H9 (cell line): ENCODE measurements around the gene TMEM235. TPM values are rescaled to one million over a fixed set of nuclear protein-coding genes. Genes with fewer than 3 reads are reported as not detected.

ENCODE experiments used
- DNase-seq: peaks from one replicate; pipeline ENCODE4 v3.0.0-alpha.2; 2017
- H2AFZ ChIP-seq: one replicate; pipeline ENCODE4 v1.6.1; 2013; ENCODE audit warnings: mild to moderate bottlenecking, low read length, control low read depth, moderate library complexity
- H2AK5ac ChIP-seq: 2 replicates; pipeline ENCODE4 v1.6.1; 2013; ENCODE audit warnings: low read length, control low read depth, mixed read lengths; ENCODE audit not compliant: insufficient read length
- H2BK120ac ChIP-seq: one replicate; pipeline ENCODE4 v1.6.1; 2013; ENCODE audit warnings: low read depth, mild to moderate bottlenecking, low read length, control low read depth, inconsistent platforms; ENCODE audit not compliant: poor library complexity, severe bottlenecking
- H2BK12ac ChIP-seq: 2 replicates; pipeline ENCODE4 v1.6.1; 2013; ENCODE audit warnings: low read length, control low read depth, mixed read lengths, low read depth; ENCODE audit not compliant: insufficient read length
- H2BK15ac ChIP-seq: 2 replicates; pipeline ENCODE4 v1.6.1; 2013; ENCODE audit warnings: low read depth, low read length, control low read depth
- H2BK20ac ChIP-seq: one replicate; pipeline ENCODE4 v1.6.1; 2013; ENCODE audit warnings: low read depth, mild to moderate bottlenecking, low read length, control low read depth, inconsistent platforms; ENCODE audit not compliant: poor library complexity, severe bottlenecking
- H2BK5ac ChIP-seq: 2 replicates; pipeline ENCODE4 v1.6.1; 2013; ENCODE audit warnings: low read length, control low read depth, mixed read lengths; ENCODE audit not compliant: insufficient read length
- H3K14ac ChIP-seq: 2 replicates; pipeline ENCODE4 v1.6.1; 2013; ENCODE audit warnings: low read length, control low read depth; ENCODE audit not compliant: insufficient read depth
- H3K18ac ChIP-seq: 2 replicates; pipeline ENCODE4 v1.6.1; 2013; ENCODE audit warnings: low read depth, mild to moderate bottlenecking, mixed read lengths, low read length, control low read depth; ENCODE audit not compliant: insufficient read length
- H3K23ac ChIP-seq: 2 replicates; pipeline ENCODE4 v1.6.1; 2013; ENCODE audit warnings: low read length, control low read depth, mixed read lengths, low read depth; ENCODE audit not compliant: insufficient read length
- H3K23me2 ChIP-seq: 2 replicates; pipeline ENCODE4 v1.6.1; 2013; ENCODE audit warnings: low read depth, mild to moderate bottlenecking, mixed read lengths, low read length, control low read depth; ENCODE audit not compliant: insufficient read length, poor library complexity, severe bottlenecking
- H3K27ac ChIP-seq: 2 replicates; pipeline ENCODE4 v1.5.1; 2013; ENCODE audit warnings: low read length, control low read depth, mixed read lengths, low read depth; ENCODE audit not compliant: insufficient read length
- H3K27me3 ChIP-seq: 2 replicates; pipeline ENCODE4 v1.6.1; 2013; ENCODE audit warnings: low read length, control low read depth, inconsistent platforms; ENCODE audit not compliant: insufficient read depth
- H3K4ac ChIP-seq: 2 replicates; pipeline ENCODE4 v1.6.1; 2013; ENCODE audit warnings: low read depth, mild to moderate bottlenecking, control low read depth, inconsistent platforms, low read length, moderate library complexity
- H3K4me1 ChIP-seq: 2 replicates; pipeline ENCODE4 v1.6.1; 2013; ENCODE audit warnings: low read length, control low read depth, inconsistent platforms; ENCODE audit not compliant: insufficient read depth
- H3K4me2 ChIP-seq: 2 replicates; pipeline ENCODE4 v1.6.1; 2013; ENCODE audit warnings: low read length, control low read depth, mixed read lengths; ENCODE audit not compliant: insufficient read length, insufficient read depth
- H3K56ac ChIP-seq: 2 replicates; pipeline ENCODE4 v1.6.1; 2013; ENCODE audit warnings: low read depth, mild to moderate bottlenecking, mixed read lengths, low read length, control low read depth; ENCODE audit not compliant: insufficient read length
- H3K79me1 ChIP-seq: 2 replicates; pipeline ENCODE4 v1.6.1; 2013; ENCODE audit warnings: low read depth, mild to moderate bottlenecking, moderate library complexity, low read length, control low read depth, inconsistent platforms; ENCODE audit not compliant: insufficient read depth, poor library complexity, severe bottlenecking
- H3K79me2 ChIP-seq: 2 replicates; pipeline ENCODE4 v1.6.1; 2013; ENCODE audit warnings: low read length, control low read depth, inconsistent platforms; ENCODE audit not compliant: insufficient read depth
- H3K9ac ChIP-seq: 2 replicates; pipeline ENCODE4 v1.6.1; 2013; ENCODE audit warnings: low read length, control low read depth, mixed read lengths; ENCODE audit not compliant: insufficient read length; ENCODE audit errors: extremely low read depth
- H3K9me3 ChIP-seq: one replicate; pipeline ENCODE4 v1.6.1; 2013; ENCODE audit warnings: low read depth, low read length, inconsistent platforms; ENCODE audit not compliant: control insufficient read depth
- H3T11ph ChIP-seq: one replicate; pipeline ENCODE4 v1.6.1; 2013; ENCODE audit warnings: mild to moderate bottlenecking, low read length, control low read depth, inconsistent platforms
- H4K20me1 ChIP-seq: one replicate; pipeline ENCODE4 v1.6.1; 2013; ENCODE audit not compliant: control insufficient read depth, insufficient read length, insufficient read depth
- H4K5ac ChIP-seq: 2 replicates; pipeline ENCODE4 v1.6.1; 2013; ENCODE audit warnings: low read depth, mild to moderate bottlenecking, mixed read lengths, low read length, control low read depth; ENCODE audit not compliant: insufficient read length
- H4K8ac ChIP-seq: replicated peaks from 2 replicates; pipeline ENCODE4 v1.6.1; 2013; ENCODE audit warnings: low read length, control low read depth, mixed read lengths, low read depth; ENCODE audit not compliant: insufficient read length
- H4K91ac ChIP-seq: 2 replicates; pipeline ENCODE4 v1.6.1; 2013; ENCODE audit warnings: low read depth, mild to moderate bottlenecking, moderate library complexity, mixed read lengths, low read length, control low read depth; ENCODE audit not compliant: insufficient read length
- H3K27ac Mint-ChIP-seq, 3 experiments: 2 replicates in 2 of 3; 3 replicates in 1 of 3; pipeline ENCODE4 v1.8.0; 2020 to 2021; ENCODE audit warnings: mixed read lengths in 3 of 3, mild to moderate bottlenecking in 1 of 3, moderate library complexity in 1 of 3
- H3K27me3 Mint-ChIP-seq: 2 replicates; pipeline ENCODE4 v1.8.0; 2021; ENCODE audit warnings: low read depth, mild to moderate bottlenecking, moderate library complexity, mixed read lengths
- H3K36me3 Mint-ChIP-seq, 3 experiments: 2 replicates in 2 of 3; 3 replicates in 1 of 3; pipeline ENCODE4 v1.8.0; 2020 to 2021; ENCODE audit warnings: low read depth in 3 of 3, mixed read lengths in 3 of 3; ENCODE audit not compliant: insufficient read depth in 1 of 3
- H3K4me1 Mint-ChIP-seq, 2 experiments: 2 replicates each; pipeline ENCODE4 v1.8.0; 2020; ENCODE audit warnings: mixed read lengths in 2 of 2
- H3K4me3 Mint-ChIP-seq, 2 experiments: 2 replicates in 1 of 2; 3 replicates in 1 of 2; pipeline ENCODE4 v1.8.0; 2020 to 2021; ENCODE audit warnings: mild to moderate bottlenecking in 2 of 2, mixed read lengths in 2 of 2, moderate library complexity in 1 of 2
- H3K9me3 Mint-ChIP-seq, 2 experiments: 2 replicates in 1 of 2; 3 replicates in 1 of 2; pipeline ENCODE4 v1.8.0; 2020; ENCODE audit warnings: mild to moderate bottlenecking in 2 of 2, mixed read lengths in 2 of 2, moderate library complexity in 1 of 2
- CTCF ChIP-seq: fragments of 200-600 bp; sonication (generic); conservative IDR thresholded peaks from 3 replicates; pipeline ENCODE4 v1.8.0; 2021; ENCODE audit warnings: antibody characterized with exemption, mild to moderate bottlenecking
- WGBS: extraction: QIAGEN DNeasy Blood & Tissue Kit; methylation state at CpG from one replicate; pipeline ENCODE4 v1.1.7; 2013; ENCODE audit warnings: missing lambda C conversion rate, low lambda C conversion rate, mixed read lengths; ENCODE audit not compliant: insufficient read length; ENCODE audit errors: extremely low coverage; 5-methylcytosine and 5-hydroxymethylcytosine counted together
- total RNA-seq: library from RNA; stranded (reverse); gene quantifications from 2 replicates; pipeline ENCODE4 v1.2.1, GENCODE V29; 2021

Gene TMEM235
- total RNA-seq, 1 experiment from 2014 or later = 0.28 TPM

- H2AFZ ChIP-seq = no peak overlapping the region
Measured at GRCh38 chr17:78241277-78242023, 10.0 kb downstream of the TMEM235 start.

More at GRCh38 chr17:78241277-78242023, 10.0 kb downstream of the TMEM235 start:
- no peak overlapping the region for H3K18ac ChIP-seq
- no peak overlapping the region for H4K5ac ChIP-seq
- H3K14ac ChIP-seq = no peak overlapping the region
- no peak overlapping the region for H3K23ac ChIP-seq
- H4K91ac ChIP-seq = no peak overlapping the region
- H2BK15ac ChIP-seq = no peak overlapping the region
- no peak overlapping the region for H3T11ph ChIP-seq
- no peaks in the 10 kb centered on the region for H3K79me1 ChIP-seq
- H2BK120ac ChIP-seq = no peak overlapping the region
- H3K27ac ChIP-seq = no peak overlapping the region
- TF ChIP-seq CTCF = no peak
- no peaks in the 10 kb centered on the region for H3K23me2 ChIP-seq
- no peak overlapping the region for H2BK20ac ChIP-seq
- H2BK5ac ChIP-seq = no peak overlapping the region
- no CpG with 5 or more reads among the region's 13 CpGs for WGBS
- no peaks in the 10 kb centered on the region for H3K4me1 ChIP-seq
- H3K27me3 ChIP-seq = no peaks in the 10 kb centered on the region
- H3K56ac ChIP-seq = no peak overlapping the region
- H3K4me3 Mint-ChIP-seq = no peak overlapping the region
- no peaks in the 10 kb centered on the region for H4K20me1 ChIP-seq
- H3K9me3 Mint-ChIP-seq = peaks cover 4 to 10% of the 10 kb centered on the region in 2 experiments
- peaks cover 2% of the 10 kb centered on the region; the same call in 1 of the 2 replicates for H3K27me3 Mint-ChIP-seq
- H3K27ac Mint-ChIP-seq = peak overlapping the region in 1 of 3 experiments; percentile 57; a peak in 1 of 7 replicates
- H2BK12ac ChIP-seq = no peak overlapping the region
- peak; percentile 83 for DNase-seq
- peaks cover 2 to 5% (median 3%) of the 10 kb centered on the region in 3 experiments; a peak in 3 of 7 replicates for H3K36me3 Mint-ChIP-seq
- no peak overlapping the region for H3K9ac ChIP-seq
- H4K8ac ChIP-seq = no peak overlapping the region
- no peaks in the 10 kb centered on the region for H3K79me2 ChIP-seq
- no peak overlapping the region for H2AK5ac ChIP-seq
- no peak overlapping the region for H3K4ac ChIP-seq
- H3K9me3 ChIP-seq = no peaks in the 10 kb centered on the region
- H3K4me1 Mint-ChIP-seq = peaks cover 2 to 15% of the 10 kb centered on the region in 2 experiments
- no peak overlapping the region for H3K4me2 ChIP-seq
